ENCODE results near the gene PICK1. TPM values are rescaled to one million over a fixed set of nuclear protein-coding genes. Genes with fewer than 3 reads are reported as not detected.
"Not testable (repeated sequence)": the region's sequence is repeated elsewhere in the genome, so short reads cannot be mapped to it uniquely, and the experiment has no call there.

Gene PICK1
- polyA plus RNA-seq, 1 donor from 2014 or later: 6.5 TPM

DNA sequence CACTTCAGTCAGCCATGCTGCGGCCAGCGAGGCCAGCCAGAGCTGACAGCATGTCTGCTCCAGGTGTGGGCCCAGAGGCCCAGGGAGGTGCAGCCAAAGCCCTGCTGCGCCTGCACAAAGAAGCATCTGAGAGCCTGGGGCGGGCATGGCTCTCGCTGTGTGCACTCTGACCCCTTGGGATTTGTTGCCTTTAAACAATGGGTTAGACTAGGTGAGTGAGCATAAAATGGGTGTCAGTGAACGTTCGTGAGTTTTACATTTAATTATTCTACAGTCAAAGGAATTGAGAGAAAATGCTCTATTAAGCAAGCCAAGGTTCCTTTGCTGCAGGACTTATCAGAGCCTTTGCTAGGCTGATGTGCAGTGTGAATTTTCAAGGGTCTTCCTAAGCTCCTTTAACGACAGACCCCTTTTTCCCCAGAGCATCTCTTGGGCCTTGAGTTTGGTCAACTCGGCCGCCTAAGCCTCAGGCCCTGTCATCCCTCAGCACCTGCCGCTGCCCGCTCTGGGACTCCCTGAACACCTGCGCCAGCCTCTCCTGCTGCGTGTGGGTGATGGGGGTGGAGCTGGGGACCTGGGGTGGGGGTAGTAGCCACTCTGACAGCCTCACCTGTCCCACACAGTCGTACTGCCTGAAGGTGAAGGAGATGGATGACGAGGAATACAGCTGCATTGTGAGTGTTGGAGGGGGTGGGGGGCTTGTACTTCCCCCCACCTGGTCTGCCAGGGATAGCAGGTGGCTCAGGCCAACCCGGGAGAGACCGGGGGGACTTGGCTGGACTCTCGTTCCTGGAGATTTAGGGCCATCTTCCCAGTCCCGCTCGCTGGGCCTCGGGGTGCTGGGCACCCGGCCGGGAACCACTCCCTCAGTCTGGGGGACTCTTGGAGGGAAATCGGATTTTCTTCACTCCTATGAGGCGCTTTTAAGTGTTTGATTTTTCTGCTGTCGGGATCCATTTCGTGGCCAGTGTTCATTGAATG lies 16.2 kb downstream of the PICK1 start:
- Mint-ChIP-seq H3K4me1 (no peaks in the 10 kb centered on the region), H3K9me3 (no peaks in the 10 kb centered on the region), H3K4me3 (no peak overlapping the region), H3K27me3 (no peaks in the 10 kb centered on the region), H3K36me3 (peaks cover 4% of the 10 kb centered on the region), H3K27ac (no peak overlapping the region)

DNA sequence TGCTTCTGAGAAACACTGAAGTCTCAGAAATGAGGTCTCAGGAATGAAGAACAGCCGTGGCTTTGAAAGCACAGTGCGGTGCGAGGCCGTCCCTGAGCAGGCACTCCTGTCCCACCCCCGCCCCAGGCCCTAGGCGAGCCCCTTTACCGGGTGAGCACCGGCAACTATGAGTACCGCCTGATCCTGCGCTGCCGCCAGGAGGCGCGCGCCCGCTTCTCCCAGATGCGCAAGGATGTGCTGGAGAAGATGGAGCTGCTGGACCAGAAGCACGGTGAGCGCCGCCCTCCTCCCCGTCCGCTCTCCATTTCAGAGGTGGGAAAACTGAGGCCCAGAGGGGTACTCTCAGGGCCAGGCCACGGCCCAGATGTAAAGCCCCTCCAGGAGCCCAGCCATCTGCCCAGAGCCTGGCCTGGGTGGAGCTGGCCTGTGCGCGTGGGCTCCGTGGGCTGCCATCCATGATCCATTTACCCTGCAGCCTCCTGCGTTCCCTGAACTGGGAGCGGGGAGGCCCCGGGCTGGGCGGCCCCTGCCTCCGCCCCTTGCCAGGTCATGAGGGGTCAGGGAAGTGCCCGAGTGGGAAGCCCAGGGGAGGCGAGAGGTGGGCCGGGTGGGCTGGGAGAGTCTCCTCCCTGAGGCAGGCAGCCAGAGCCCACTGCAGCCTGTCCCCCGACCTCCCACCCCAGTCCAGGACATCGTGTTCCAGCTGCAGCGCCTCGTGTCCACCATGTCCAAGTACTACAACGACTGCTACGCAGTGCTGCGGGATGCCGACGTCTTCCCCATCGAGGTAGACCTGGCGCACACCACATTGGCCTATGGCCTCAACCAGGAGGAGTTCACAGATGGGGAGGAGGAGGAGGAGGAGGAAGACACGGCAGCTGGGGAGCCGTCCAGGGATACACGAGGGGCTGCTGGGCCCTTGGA lies 17.2 kb downstream of the PICK1 start:
- Mint-ChIP-seq H3K9me3 (no peaks in the 10 kb centered on the region), H3K27me3 (no peaks in the 10 kb centered on the region), H3K27ac (no peak overlapping the region)

DNA sequence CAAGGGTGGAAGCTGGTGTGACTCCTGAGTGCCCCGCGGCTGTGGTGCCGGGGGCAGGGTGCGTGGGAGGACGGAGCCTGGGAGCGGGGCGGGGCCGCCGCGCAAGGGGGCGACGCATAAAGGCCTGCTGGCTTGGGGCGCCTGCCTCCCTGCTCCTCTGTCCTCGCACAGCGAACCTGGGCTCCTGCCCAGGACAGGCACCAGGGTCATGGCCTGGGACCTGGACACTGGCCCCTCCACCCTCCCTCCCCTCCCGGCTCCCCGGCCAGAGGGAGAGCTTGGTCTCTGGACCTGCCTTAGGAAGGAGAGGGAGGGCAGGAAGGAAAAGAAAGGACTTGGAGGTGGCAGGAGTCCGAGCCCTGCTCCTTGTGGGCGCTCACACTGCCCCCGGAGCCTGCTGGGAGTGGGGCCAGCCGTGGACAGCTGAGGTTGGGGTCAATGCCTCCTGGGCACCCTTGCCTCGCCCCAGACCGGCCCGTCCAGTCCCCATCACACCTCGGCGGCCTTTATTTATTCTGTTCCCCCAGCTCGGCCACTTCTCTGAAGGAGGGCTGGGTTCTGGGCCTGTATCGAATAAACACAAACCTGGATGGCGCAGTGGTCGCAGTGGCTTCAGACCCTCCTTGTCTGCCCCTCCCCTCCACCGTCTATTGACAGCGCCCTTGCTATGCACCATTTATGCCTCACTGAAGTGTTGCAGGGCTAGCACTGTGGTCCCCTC lies 18.1 kb downstream of the PICK1 start:
- no peak overlapping the region for H3K4me3 Mint-ChIP-seq
- peaks cover 1% of the 10 kb centered on the region for H3K36me3 Mint-ChIP-seq
- no peaks in the 10 kb centered on the region for H3K9me3 Mint-ChIP-seq
- no peak overlapping the region for H3K27ac Mint-ChIP-seq
- no peaks in the 10 kb centered on the region for H3K4me1 Mint-ChIP-seq
- H3K27me3 Mint-ChIP-seq: peaks cover 2% of the 10 kb centered on the region

More for the DNA sequence above, 17.2 kb downstream of the PICK1 start:
- Mint-ChIP-seq H3K4me1 (no peaks in the 10 kb centered on the region), H3K4me3 (no peak overlapping the region), H3K36me3 (peaks cover 4% of the 10 kb centered on the region)

DNA sequence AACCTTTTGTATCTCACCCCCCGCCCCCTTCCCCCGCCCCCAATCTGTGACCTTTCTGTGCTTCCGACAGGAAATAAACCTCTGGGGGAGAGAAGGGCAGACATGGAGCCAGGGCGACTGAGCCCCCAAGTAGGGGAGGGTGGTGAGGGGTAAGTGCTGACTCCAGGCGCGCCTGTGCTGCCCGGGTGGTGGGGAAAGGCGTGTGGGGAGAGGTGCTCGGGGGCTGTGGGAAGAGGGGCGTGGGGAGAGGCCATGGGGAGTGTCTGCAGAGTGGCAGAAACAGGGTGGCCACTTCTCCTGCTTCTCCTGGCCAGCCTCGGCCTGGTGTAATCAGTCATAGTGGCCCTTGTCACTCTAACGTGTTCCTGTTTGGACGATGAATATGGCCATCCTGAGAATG lies 18.8 kb downstream of the PICK1 start:
- H3K27me3 Mint-ChIP-seq: peaks cover 6% of the 10 kb centered on the region
- H3K9me3 Mint-ChIP-seq: no peaks in the 10 kb centered on the region
- no peak overlapping the region for H3K4me3 Mint-ChIP-seq
- H3K27ac Mint-ChIP-seq: no peak overlapping the region
- peaks cover 1% of the 10 kb centered on the region for H3K36me3 Mint-ChIP-seq
- H3K4me1 Mint-ChIP-seq: no peaks in the 10 kb centered on the region

DNA sequence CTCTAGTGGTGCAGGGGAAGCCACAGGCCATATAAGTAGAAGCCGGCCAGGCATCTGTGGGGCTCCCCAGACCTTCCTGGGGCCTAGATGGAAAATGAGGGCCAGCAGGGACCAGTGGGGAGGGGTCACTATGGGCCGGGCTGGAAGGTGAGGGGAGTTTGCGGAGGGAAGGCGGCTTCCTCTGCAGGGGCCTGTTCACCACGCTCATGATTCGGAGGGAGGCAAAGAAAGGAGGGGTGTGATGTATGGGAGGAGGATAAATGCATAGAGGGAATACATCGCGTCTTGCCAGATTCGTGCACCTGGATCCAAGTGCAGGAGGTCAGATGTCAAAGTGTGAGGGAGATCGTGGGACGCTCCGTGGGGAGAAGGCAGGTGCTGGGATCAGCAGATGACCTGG lies 19.9 kb downstream of the PICK1 start:
- Mint-ChIP-seq H3K36me3 (peaks cover 1% of the 10 kb centered on the region), H3K27me3 (peaks cover 6% of the 10 kb centered on the region), H3K4me3 (no peak overlapping the region), H3K4me1 (no peaks in the 10 kb centered on the region), H3K9me3 (no peaks in the 10 kb centered on the region), H3K27ac (no peak overlapping the region)

DNA sequence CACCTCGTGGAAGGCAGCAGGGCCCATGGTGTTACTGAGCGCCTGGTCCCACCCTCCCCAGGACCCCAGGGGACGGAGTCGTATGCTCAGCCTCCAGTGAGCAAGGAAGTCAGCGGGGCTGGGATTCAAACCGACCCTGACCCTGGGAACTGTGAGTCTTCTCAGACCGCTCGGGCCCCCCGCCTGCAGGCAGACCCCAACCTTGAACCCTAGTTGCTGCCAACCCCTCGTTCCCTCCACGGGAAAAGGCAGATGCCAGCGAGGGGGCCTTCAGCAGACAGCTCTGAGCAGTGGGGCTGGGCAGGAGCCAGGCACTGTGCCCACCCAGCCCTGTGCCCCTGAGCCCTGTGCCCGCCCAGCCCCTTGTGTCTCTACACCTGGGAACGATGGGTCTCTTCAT lies 20.4 kb downstream of the PICK1 start:
- Mint-ChIP-seq H3K36me3 (peaks cover 1% of the 10 kb centered on the region), H3K4me3 (no peak overlapping the region), H3K27ac (no peak overlapping the region), H3K9me3 (no peaks in the 10 kb centered on the region), H3K4me1 (no peaks in the 10 kb centered on the region), H3K27me3 (peaks cover 6% of the 10 kb centered on the region)

DNA sequence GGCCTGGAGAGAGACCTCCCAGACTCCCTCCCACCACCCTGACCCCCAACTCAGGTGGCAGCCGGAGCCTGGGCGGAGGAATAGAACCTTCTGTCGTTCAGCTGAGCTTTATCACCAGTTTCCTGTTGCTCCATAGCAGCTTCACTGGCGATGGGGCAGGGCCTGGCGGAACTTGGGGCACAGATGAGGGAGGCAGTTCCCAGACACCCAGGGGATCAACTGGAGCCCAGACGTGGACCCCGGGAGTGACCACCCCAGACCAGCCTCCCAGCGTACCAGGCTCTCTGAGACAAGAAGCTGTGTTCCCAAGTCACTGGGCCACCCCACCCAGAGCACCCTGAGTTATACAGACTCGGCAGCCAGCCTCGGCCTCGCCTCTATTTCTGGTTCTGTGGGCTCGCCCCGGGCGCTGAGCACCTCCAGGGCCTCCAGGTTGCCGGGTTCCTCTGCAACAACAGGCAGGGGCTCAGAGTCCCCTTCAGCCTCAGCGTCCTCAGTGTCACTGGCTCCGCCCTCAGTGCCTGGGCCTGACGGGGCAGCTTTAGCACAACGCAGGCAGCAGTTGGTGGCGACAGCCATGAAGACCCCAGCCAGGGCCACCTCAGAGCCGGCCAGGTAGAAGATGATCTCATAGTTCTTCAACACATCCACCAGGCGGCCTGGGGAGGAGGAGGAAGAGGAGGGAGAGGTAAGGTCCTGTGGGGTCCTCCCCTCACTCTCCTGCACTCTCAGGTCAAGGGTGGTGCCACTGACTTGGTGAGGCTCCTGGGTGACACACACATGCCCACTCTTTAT lies 21.0 kb downstream of the PICK1 start:
- Mint-ChIP-seq H3K36me3 (peaks cover 1% of the 10 kb centered on the region), H3K27ac (no peak overlapping the region), H3K27me3 (peaks cover 10% of the 10 kb centered on the region), H3K9me3 (no peaks in the 10 kb centered on the region), H3K4me1 (no peaks in the 10 kb centered on the region), H3K4me3 (peak overlapping the region in 1 of 4 donors; percentile 26)

DNA sequence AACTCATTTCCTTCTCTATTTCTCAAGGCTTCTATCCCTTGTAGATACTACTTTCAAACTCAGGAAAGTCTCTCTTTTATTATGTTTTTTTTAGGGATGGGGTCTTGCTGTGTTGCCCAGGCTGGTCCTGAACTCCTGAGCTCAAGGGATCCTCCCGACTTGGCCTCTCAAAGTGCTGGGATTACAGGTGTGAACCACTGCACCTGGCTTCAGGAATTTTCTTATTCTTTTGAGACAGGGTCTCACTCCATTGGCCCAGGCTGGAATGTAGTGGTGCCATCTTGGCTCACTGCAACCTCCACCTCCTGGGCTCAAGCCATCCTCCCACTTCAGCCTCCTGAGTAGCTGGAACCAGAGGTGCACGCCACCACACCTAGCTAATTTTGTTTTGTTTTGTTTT lies 22.0 kb downstream of the PICK1 start:
- H3K9me3 Mint-ChIP-seq, H3K4me3 Mint-ChIP-seq, H3K4me1 Mint-ChIP-seq, H3K36me3 Mint-ChIP-seq: not testable (repeated sequence)
- peaks cover 10% of the 10 kb centered on the region for H3K27me3 Mint-ChIP-seq
- H3K27ac Mint-ChIP-seq: peak overlapping the region in 1 of 3 donors; percentile 81

DNA sequence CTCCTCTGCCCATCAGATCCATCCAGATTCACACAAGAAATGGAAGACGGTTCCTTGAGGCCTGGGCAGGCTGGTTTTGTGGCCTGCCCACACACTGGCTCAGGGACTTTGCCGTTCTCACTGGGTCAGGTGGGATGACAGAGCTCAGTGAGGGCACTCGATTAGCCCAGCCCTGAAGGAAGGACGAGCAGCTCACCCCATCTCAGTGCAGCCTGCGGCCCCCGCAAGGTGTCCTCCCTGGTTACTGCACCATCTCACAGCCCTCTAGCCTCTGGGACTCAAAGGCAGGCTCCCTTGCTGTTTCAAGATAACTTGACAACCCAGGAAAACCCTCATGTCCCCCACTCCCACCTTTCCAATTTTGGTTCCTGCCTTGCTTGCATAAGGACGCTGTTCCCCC lies 22.6 kb downstream of the PICK1 start:
- H3K36me3 Mint-ChIP-seq: peaks cover under 1% of the 10 kb centered on the region
- no peaks in the 10 kb centered on the region for H3K9me3 Mint-ChIP-seq
- H3K4me1 Mint-ChIP-seq: no peaks in the 10 kb centered on the region
- H3K4me3 Mint-ChIP-seq: peak overlapping the region in 1 of 4 donors; percentile 46
- H3K27ac Mint-ChIP-seq: peak overlapping the region in 1 of 3 donors; percentile 81
- peaks cover 10% of the 10 kb centered on the region for H3K27me3 Mint-ChIP-seq

DNA sequence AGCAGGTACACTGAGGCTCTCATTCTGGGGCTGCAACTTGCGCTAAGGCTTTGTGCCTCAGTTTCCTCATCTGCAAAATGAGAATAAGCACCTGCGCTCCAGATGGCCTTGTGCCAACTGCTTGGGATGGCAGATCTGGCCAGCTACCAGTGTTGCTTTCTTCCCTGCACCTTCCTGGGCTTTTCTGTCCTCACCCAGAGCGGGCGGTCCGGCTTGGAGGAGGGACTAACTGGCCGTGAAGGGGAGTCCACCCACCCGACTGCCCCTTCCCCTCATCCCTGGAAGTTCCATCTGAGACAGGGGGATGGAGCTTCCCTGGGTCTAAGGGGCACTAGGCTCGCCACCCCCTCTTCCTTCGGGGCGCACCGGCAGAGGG lies 23.3 kb downstream of the PICK1 start:
- no peaks in the 10 kb centered on the region for H3K4me1 Mint-ChIP-seq
- H3K27me3 Mint-ChIP-seq: peaks cover 10% of the 10 kb centered on the region
- no peak overlapping the region for H3K27ac Mint-ChIP-seq
- H3K9me3 Mint-ChIP-seq: no peaks in the 10 kb centered on the region
- H3K36me3 Mint-ChIP-seq: no peaks in the 10 kb centered on the region
- no peak overlapping the region for H3K4me3 Mint-ChIP-seq

DNA sequence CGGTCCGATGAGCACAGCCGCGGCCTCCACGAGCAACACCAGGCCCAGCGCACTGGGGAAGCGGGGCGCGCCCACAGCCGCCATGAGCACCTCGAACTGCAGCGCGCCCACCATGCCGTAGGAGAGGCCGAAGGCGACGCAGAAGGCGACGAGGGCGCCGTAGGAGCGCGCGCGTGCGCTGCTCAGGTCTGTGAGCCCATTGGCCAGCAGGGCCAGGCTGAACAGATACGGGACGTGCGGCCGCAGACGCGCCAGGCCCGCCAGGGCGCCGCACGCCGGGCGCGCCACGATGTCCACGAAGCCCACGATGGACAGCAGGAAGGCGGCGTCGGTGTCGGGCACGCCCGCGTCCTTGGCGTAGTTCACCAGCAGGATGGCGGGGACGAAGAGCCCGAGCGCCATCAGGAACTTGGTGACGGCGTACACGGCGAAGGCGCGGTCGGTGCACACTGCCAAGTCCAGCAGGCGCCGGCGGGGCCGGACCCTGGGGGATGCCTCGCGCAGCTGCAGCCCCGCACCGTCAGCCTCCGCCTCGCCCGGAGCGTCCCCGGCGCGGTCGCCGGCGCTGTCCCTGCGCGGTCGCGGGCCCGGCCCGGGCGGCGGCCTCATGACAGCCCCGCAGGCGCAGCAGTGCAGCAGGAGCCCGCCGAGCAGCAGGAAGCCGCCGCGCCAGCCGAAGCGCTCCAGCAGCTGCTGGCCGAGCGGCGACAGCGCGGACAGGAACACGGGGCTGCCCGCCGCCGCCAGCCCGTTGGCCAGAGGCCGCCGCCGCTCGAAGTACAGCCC lies 23.8 kb downstream of the PICK1 start:
- no peak overlapping the region for H3K4me3 Mint-ChIP-seq
- H3K27me3 Mint-ChIP-seq: peaks cover 10% of the 10 kb centered on the region
- no peak overlapping the region for H3K27ac Mint-ChIP-seq
- no peaks in the 10 kb centered on the region for H3K36me3 Mint-ChIP-seq
- no peaks in the 10 kb centered on the region for H3K9me3 Mint-ChIP-seq
- no peaks in the 10 kb centered on the region for H3K4me1 Mint-ChIP-seq

DNA sequence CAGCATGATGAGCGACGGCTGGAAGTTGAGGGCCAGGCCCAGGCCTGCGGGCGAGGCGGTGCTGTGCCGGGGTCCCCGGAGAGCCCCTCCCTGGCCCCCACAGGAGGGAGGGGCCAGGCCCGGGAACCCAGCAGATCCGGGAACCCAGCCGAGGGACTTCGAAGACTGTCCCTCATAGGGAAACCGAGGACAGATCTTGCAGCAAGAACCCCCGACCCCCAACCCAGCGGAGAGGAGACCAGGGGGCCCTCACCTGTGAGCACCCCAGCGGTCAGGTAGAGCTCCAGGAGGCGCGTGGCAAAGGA lies 24.4 kb downstream of the PICK1 start:
- no peaks in the 10 kb centered on the region for H3K4me1 Mint-ChIP-seq
- no peaks in the 10 kb centered on the region for H3K36me3 Mint-ChIP-seq
- peaks cover 10% of the 10 kb centered on the region for H3K27me3 Mint-ChIP-seq
- no peaks in the 10 kb centered on the region for H3K9me3 Mint-ChIP-seq
- H3K27ac Mint-ChIP-seq: no peak overlapping the region
- peak overlapping the region in 1 of 4 donors; percentile 49 for H3K4me3 Mint-ChIP-seq

DNA sequence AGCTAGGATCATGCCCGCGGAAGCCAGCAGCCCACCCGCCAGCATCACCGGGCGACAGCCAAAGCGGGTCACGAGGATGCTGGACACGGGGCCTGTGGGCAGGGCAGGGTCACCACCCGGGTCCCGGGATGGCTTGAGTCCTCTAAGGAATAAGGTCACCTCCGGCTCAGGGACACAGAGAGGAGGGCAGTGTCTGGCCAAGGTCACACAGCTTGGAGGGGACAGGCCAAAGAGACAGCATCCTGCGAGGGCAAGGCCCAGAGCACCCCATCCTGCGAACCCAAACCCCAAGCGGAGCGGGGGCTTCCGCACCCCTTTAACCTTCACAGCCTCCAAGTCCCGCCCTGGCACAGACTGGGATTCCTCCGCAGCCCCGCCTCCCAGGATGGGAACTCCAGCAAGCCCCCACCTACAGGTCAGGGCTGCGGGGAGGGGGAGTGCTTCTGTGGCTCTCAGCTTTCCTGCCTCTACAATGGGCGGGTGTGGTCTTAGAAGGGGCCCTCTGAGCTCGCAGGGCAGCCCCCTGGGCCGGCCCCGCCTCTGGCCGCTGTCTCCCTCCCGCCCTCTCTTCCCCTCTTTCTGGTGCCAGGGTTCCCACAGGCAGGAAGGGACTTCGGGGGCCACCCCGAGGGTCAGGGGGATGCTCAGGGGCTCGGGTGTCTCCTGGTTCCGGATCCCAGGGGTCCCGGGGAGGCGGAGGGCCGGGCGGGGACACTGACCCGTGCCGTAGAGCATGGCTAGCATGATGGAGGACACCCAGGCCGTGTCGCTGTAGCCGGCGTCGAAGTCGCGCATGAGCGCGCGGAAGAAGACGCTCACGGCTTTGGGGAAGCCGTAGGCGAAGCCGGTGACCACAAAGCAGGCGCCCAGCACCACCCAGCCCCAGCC lies 25.0 kb downstream of the PICK1 start:
- Mint-ChIP-seq H3K27me3 (peaks cover 11% of the 10 kb centered on the region), H3K4me3 (peak overlapping the region in 3 of 4 donors; percentile 3 to 49 (median 28)), H3K27ac (no peak overlapping the region), H3K36me3 (no peaks in the 10 kb centered on the region), H3K4me1 (no peaks in the 10 kb centered on the region), H3K9me3 (no peaks in the 10 kb centered on the region)
